BJ (cell line): Measurements from ENCODE around the gene FN3K. TPM values are rescaled to one million over a fixed set of nuclear protein-coding genes. Genes with fewer than 3 reads are reported as not detected.
A peak's percentile ranks its signal among the peaks of the same experiment; 100 is the strongest.
"Not testable (repeated sequence)": the region's sequence is repeated elsewhere in the genome, so short reads cannot be mapped to it uniquely, and the experiment has no call there.

Source experiments
- CTCF ChIA-PET: fragments of 350-600 bp; formaldehyde crosslinking; extraction: SDS; loops from one replicate; lab custom pipeline; 2021; ENCODE audit warnings: antibody characterized with exemption, inconsistent platforms; lab: Yijun Ruan, JAX
- POLR2A ChIA-PET: fragments of 300-600 bp; sonication (Branson Sonifier 250); formaldehyde crosslinking; extraction: SDS; loops from one replicate; lab custom pipeline; 2021; ENCODE audit warnings: antibody characterized with exemption; lab: Charles Lee
- DNase-seq: peaks from one replicate; pipeline ENCODE4 v3.0.0-alpha.2; 2011; ENCODE audit warnings: low read depth
- H3K27me3 ChIP-seq: 2 replicates; pipeline ENCODE4 v1.6.0; 2011; ENCODE audit warnings: low read length; ENCODE audit not compliant: control insufficient read depth, insufficient read depth
- H3K36me3 ChIP-seq: 2 replicates; pipeline ENCODE4 v1.5.1; 2011; ENCODE audit warnings: low read length; ENCODE audit not compliant: control insufficient read depth, insufficient read depth
- H3K4me3 ChIP-seq: 2 replicates; pipeline ENCODE4 v1.5.1; 2011; ENCODE audit warnings: low read depth, mild to moderate bottlenecking, control low read depth, low read length
- polyA plus RNA-seq: library from polyadenylated mRNA; depleted of rRNA; stranded (reverse); fragments of >200 nt; gene quantifications from 2 replicates; pipeline ENCODE4 v1.2.3, GENCODE V29; 2011
- TF ChIP-seq, protein P1 (sequence below): IDR thresholded peaks from 2 replicates; pipeline ENCODE4 v1.5.1; 2011; ENCODE audit warnings: low read depth, mild to moderate bottlenecking, control low read depth, inconsistent platforms, low read length, moderate library complexity; ENCODE audit not compliant: insufficient read depth

FN3K gene
- polyA plus RNA-seq, 1 experiment: 1.1 TPM

DNA sequence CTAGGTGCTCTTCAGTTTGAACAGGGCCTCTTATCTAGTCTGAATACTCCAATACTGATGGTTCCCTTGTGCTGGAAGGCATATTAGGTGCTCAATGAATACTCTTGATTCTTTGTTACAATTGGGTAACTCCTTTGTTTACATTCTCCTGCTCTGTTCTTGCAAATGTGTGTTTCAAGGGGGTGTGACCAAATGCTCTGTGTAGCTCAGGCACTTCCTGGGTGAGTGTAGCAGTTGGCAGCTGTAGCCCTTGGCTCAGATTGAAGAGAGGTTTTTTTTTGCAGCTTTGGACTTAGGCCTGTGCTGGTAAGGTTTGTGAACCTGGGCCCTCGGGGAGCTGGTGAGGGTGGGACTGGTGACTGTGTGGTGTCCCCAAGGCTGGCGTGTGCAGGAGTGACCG is 36.6 kb downstream of the FN3K start:
- no peaks in the 10 kb centered on the region for H3K27me3 ChIP-seq
- CTCF ChIA-PET: interaction anchor here (0.6 to 1.2 kb wide), 4 partner anchors 10 to 105 kb away, joined by 3 to 4 read pairs (median 4); no protein-coding TSS in a partner anchor
- POLR2A ChIA-PET: no interaction called here
- no peak for DNase-seq
- H3K36me3 ChIP-seq: peaks cover 5% of the 10 kb centered on the region
- H3K4me3 ChIP-seq: no peak overlapping the region
- TF ChIP-seq, protein P1, sequence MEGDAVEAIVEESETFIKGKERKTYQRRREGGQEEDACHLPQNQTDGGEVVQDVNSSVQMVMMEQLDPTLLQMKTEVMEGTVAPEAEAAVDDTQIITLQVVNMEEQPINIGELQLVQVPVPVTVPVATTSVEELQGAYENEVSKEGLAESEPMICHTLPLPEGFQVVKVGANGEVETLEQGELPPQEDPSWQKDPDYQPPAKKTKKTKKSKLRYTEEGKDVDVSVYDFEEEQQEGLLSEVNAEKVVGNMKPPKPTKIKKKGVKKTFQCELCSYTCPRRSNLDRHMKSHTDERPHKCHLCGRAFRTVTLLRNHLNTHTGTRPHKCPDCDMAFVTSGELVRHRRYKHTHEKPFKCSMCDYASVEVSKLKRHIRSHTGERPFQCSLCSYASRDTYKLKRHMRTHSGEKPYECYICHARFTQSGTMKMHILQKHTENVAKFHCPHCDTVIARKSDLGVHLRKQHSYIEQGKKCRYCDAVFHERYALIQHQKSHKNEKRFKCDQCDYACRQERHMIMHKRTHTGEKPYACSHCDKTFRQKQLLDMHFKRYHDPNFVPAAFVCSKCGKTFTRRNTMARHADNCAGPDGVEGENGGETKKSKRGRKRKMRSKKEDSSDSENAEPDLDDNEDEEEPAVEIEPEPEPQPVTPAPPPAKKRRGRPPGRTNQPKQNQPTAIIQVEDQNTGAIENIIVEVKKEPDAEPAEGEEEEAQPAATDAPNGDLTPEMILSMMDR: no peak

DNA sequence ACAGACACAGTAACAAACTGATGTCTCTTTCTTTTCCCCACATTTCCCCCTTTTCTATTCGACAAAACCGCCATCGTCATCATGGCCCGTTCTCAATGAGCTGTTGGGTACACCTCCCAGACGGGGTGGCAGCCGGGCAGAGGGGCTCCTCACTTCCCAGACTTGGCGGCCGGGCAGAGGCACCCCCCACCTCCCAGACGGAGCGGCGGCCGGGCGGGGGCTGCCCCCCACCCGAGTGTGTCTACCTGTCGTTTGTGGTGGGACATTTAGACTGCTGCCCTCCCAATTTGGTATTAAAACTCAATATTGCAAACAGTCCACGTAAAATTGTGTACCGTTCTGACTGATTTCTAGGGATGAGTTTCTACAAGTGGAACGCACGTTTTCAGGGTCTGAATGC is 39.0 kb downstream of the FN3K start:
- H3K36me3 ChIP-seq, H3K27me3 ChIP-seq, POLR2A ChIA-PET, H3K4me3 ChIP-seq, DNase-seq: not testable (repeated sequence)
- CTCF ChIA-PET: interaction anchor here (0.6 to 2.8 kb wide), 7 partner anchors 8 to 119 kb away, joined by 3 to 10 read pairs (median 5); no protein-coding TSS in a partner anchor

DNA sequence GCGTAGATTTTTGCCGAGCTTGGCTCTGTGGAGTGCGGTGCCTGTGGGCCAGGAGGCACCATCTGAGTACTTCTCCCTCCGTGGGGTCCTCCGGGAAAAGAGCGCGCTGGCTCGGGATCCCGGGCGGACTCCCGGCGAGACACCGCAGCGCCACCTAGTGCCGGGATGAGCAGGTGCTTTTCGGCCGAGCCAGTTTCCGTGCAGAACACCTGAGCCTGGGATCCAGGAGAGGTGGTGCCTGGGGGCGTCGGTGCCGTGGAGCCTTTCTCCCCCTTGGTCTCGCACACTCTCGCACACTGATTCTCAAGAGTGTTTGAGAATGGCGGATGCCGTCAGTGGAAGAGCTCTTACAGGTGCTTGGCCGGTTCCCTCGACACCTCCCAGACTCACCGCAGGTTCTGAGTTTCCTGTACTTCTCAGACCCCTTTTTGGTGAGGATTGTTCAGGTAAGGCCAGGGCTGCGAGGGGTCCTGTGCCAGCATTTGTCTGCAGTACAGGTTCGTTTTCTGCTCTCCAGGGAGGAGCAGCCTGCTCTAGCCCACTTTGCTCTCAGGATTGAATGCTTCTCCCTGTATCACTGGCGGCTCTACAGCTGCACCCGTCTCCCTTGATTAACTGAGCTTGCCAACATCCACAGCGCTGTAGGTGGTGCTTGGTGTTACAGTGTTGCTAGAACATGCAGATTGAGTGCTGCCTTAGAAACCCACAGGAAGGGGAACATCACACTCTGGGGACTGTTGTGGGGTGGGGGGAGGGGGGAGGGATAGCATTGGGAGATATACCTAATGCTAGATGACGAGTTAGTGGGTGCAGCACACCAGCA is 39.8 kb downstream of the FN3K start:
- CTCF ChIA-PET: interaction anchor here (0.6 to 2.8 kb wide), 12 partner anchors 9 to 427 kb away, joined by 3 to 10 read pairs (median 4); no protein-coding TSS in a partner anchor
- DNase-seq: no peak

DNA sequence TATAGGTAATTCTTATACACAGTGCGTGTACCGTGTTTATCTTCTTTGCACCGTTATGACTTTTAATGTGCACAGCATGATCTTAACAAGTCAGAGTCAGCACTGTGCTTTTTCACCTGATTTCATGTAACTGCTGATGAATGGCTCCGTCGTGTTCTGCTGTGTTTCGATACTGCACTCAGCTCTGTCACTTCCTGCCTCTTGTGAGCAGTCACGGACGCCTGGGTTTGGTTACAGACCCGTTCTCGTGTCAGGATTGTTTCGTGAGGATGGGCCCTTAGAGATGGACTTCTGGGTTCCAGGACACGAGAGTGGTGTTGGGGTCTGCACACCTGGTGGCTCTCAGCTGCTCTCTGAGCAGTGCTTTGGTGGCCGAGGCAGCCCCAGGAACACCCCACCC is 41.0 kb downstream of the FN3K start:
- POLR2A ChIA-PET: no interaction called here
- TF ChIP-seq, protein P1: no peak
- Histone ChIP-seq H3K36me3 (peaks cover 2% of the 10 kb centered on the region; the same call in 1 of the 2 replicates), H3K4me3 (no peak overlapping the region), H3K27me3 (no peaks in the 10 kb centered on the region)
- DNase-seq: no peak
- CTCF ChIA-PET: interaction anchor here (0.6 to 2.8 kb wide), 5 partner anchors 13 to 308 kb away, joined by 3 to 10 read pairs (median 4); no protein-coding TSS in a partner anchor

More for the DNA sequence above, 39.8 kb downstream of the FN3K start:
- peaks cover 2% of the 10 kb centered on the region; the same call in 1 of the 2 replicates for H3K36me3 ChIP-seq
- no peaks in the 10 kb centered on the region for H3K27me3 ChIP-seq
- POLR2A ChIA-PET: no interaction called here
- TF ChIP-seq, protein P1: peak; percentile 96
- H3K4me3 ChIP-seq: no peak overlapping the region

DNA sequence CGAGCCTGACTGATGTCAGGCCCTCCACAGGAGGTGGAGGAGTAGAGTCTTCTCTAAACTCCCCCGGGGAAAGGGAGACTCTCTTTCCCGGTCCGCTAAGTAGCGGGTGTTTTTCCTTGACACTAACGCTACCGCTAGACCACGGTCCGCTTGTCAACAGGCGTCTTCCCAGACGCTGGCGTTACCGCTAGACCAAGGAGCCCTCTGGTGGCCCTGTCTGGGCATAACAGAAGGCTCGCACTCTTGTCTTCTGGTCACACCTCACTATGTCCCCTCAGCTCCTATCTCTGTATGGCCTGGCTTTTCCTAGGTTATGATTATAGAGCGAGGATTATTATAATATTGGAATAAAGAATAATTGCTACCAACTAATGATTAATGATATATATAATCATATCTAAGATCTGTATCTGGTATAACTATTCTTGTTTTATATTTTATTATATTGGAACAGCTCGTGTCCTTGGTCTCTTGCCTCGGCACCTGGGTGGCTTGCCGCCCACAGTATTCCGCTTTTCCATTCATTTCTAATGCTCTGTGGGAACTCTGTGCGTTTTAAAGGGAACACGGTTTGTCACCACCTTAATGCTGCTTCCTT is 42.5 kb downstream of the FN3K start:
- CTCF ChIA-PET: interaction anchor here (2.7 kb wide), 1 partner anchor 110 kb away, joined by 9 read pairs; no protein-coding TSS in a partner anchor
- POLR2A ChIA-PET, H3K27me3 ChIP-seq, H3K4me3 ChIP-seq, DNase-seq, H3K36me3 ChIP-seq: not testable (repeated sequence)
- TF ChIP-seq, protein P1: peak; percentile 21; the same call in 1 of the 2 replicates
